Epithelial cell of prostate (primary cell): Measurements from ENCODE around the gene EPX.

Experiments used
- DNase-seq: peaks from one replicate; pipeline ENCODE4 v3.0.0-alpha.2; 2011; ENCODE audit warnings: low read depth, low spot score
- H3K27ac ChIP-seq: fragments of 450-650 bp; 2 replicates; pipeline ENCODE4 v1.5.1; 2017; ENCODE audit warnings: mild to moderate bottlenecking

Gene EPX

GRCh38 chr17:58248955-58249269, 56.4 kb downstream of the EPX start:
- DNase-seq, result no peak
- H3K27ac ChIP-seq, result no peak overlapping the region

- no peak for DNase-seq
- no peak overlapping the region for H3K27ac ChIP-seq
These were observed 57.0 kb downstream of the EPX start for GRCh38 chr17:58249270-58250133.

GRCh38 chr17:58250344-58251011, 58.0 kb downstream of the EPX start:
- DNase-seq, result no peak
- no peak overlapping the region for H3K27ac ChIP-seq

- DNase-seq, result no peak
- H3K27ac ChIP-seq, result no peak overlapping the region
These were observed 59.6 kb downstream of the EPX start for GRCh38 chr17:58252141-58252540.

- DNase-seq, result no peak
- H3K27ac ChIP-seq, result no peak overlapping the region
These were observed 60.6 kb downstream of the EPX start for GRCh38 chr17:58253082-58253481.
